Measurements from ENCODE around the gene TSEN15. TPM values are rescaled to one million over a fixed set of nuclear protein-coding genes. Genes with fewer than 3 reads are reported as not detected.
"Not testable (repeated sequence)": the region's sequence is repeated elsewhere in the genome, so short reads cannot be mapped to it uniquely, and the experiment has no call there.

The TSEN15 gene
- total RNA-seq, 1 donor from 2014 or later, result 29.4 TPM

GRCh38 chr1:184044603-184045376 is 6.7 kb upstream of the TSEN15 start:
- intact Hi-C loops (cut with micrococcal nuclease), result no loop called here
- no peak overlapping the region for H3K4me3 ChIP-seq
- H3K4me1 ChIP-seq, result no peaks in the 10 kb centered on the region
- no peak overlapping the region for H3K27ac ChIP-seq (replicated peaks)
- H3K27me3 ChIP-seq (ENCODE audit: low read depth), result peaks cover 5% of the 10 kb centered on the region
- no peak for DNase-seq
- no peak for TF ChIP-seq CTCF (IDR thresholded peaks at IDR 0.05; ENCODE audit: borderline replicate concordance)
- no peaks in the 10 kb centered on the region for H3K36me3 ChIP-seq
- H3K9me3 ChIP-seq (replicated peaks), result no peaks in the 10 kb centered on the region

- H3K36me3 ChIP-seq; DNase-seq; H3K4me3 ChIP-seq; H3K9me3 ChIP-seq (replicated peaks); H3K27me3 ChIP-seq (ENCODE audit: low read depth); H3K27ac ChIP-seq (replicated peaks); intact Hi-C loops (cut with micrococcal nuclease): not testable (repeated sequence)
- peaks cover 16% of the 10 kb centered on the region for H3K4me1 ChIP-seq
These were observed 4.0 kb upstream of the TSEN15 start for GRCh38 chr1:184047541-184047940.

- H3K4me3 ChIP-seq, result no peak overlapping the region
- H3K27me3 ChIP-seq (ENCODE audit: low read depth), result no peaks in the 10 kb centered on the region
- no peak overlapping the region for H3K27ac ChIP-seq (replicated peaks)
- no peak for DNase-seq
- no peaks in the 10 kb centered on the region for H3K9me3 ChIP-seq (replicated peaks)
- no peak for TF ChIP-seq CTCF (IDR thresholded peaks at IDR 0.05; ENCODE audit: borderline replicate concordance)
- intact Hi-C loops (cut with micrococcal nuclease), result no loop called here
- H3K36me3 ChIP-seq, result no peaks in the 10 kb centered on the region
- peaks cover 28% of the 10 kb centered on the region for H3K4me1 ChIP-seq
These were observed 2.8 kb upstream of the TSEN15 start for GRCh38 chr1:184048561-184049240.

GRCh38 chr1:184049291-184049690 is 2.2 kb upstream of the TSEN15 start:
- intact Hi-C loops (cut with micrococcal nuclease), result no loop called here
- H3K27ac ChIP-seq (replicated peaks), result no peak overlapping the region
- H3K4me1 ChIP-seq, result peaks cover 34% of the 10 kb centered on the region
- H3K4me3 ChIP-seq, result no peak overlapping the region
- no peaks in the 10 kb centered on the region for H3K27me3 ChIP-seq (ENCODE audit: low read depth)
- no peaks in the 10 kb centered on the region for H3K9me3 ChIP-seq (replicated peaks)
- DNase-seq, result no peak
- H3K36me3 ChIP-seq, result no peaks in the 10 kb centered on the region
- TF ChIP-seq CTCF (IDR thresholded peaks at IDR 0.05; ENCODE audit: borderline replicate concordance), result no peak

- intact Hi-C loops (cut with micrococcal nuclease), result no loop called here
- no peak overlapping the region for H3K4me3 ChIP-seq
- no peak for DNase-seq
- no peak for TF ChIP-seq CTCF (IDR thresholded peaks at IDR 0.05; ENCODE audit: borderline replicate concordance)
- peaks cover 4% of the 10 kb centered on the region for H3K36me3 ChIP-seq
- no peaks in the 10 kb centered on the region for H3K27me3 ChIP-seq (ENCODE audit: low read depth)
- H3K4me1 ChIP-seq, result peaks cover 35% of the 10 kb centered on the region
- no peaks in the 10 kb centered on the region for H3K9me3 ChIP-seq (replicated peaks)
- H3K27ac ChIP-seq (replicated peaks), result no peak overlapping the region
These were observed 1.6 kb upstream of the TSEN15 start for GRCh38 chr1:184049836-184050468.
